GM19238 (cell line): Measurements from ENCODE around the gene MAPK8IP1.
"Not testable (repeated sequence)": the region's sequence is repeated elsewhere in the genome, so short reads cannot be mapped to it uniquely, and the experiment has no call there.

ENCODE experiments used
- DNase-seq: peaks from one replicate; pipeline ENCODE4 v3.0.0; 2011; ENCODE audit warnings: low spot score; ENCODE audit not compliant: insufficient read length

Gene MAPK8IP1

GRCh38 chr11:45885274-45885920 lies at the start of gene MAPK8IP1:
MAPK8IP1 (plus strand) TSS chr11:45885651; CDS start chr11:45885821, 170 bp downstream.
- peak; percentile 76 for DNase-seq

- no peak for DNase-seq
These were observed 46.2 kb upstream of the MAPK8IP1 start for GRCh38 chr11:45839204-45839603.

- DNase-seq: not testable (repeated sequence)
These were observed 45.2 kb upstream of the MAPK8IP1 start for GRCh38 chr11:45840251-45840650.

- peak; percentile 72 for DNase-seq
These were observed 42.1 kb upstream of the MAPK8IP1 start for GRCh38 chr11:45843158-45843924.

- DNase-seq: no peak
These were observed 40.5 kb upstream of the MAPK8IP1 start for GRCh38 chr11:45844822-45845578.

GRCh38 chr11:45846174-45846675 lies 39.2 kb upstream of the MAPK8IP1 start:
- DNase-seq: no peak

GRCh38 chr11:45846974-45847910 lies 38.2 kb upstream of the MAPK8IP1 start, which contains the start of gene CRY2:
CRY2 (plus strand) TSS chr11:45847475; CDS start chr11:45847491, 16 bp downstream.
- DNase-seq: peak; percentile 96

- DNase-seq: peak; percentile 34
These were observed 37.5 kb upstream of the MAPK8IP1 start for GRCh38 chr11:45847911-45848316.

- no peak for DNase-seq
These were observed 36.8 kb upstream of the MAPK8IP1 start for GRCh38 chr11:45848654-45849081.

GRCh38 chr11:45850446-45850845 lies 35.0 kb upstream of the MAPK8IP1 start:
- no peak for DNase-seq

- no peak for DNase-seq
These were observed 34.2 kb upstream of the MAPK8IP1 start for GRCh38 chr11:45851228-45851627.

- no peak for DNase-seq
These were observed 33.3 kb upstream of the MAPK8IP1 start for GRCh38 chr11:45852018-45852711.

- DNase-seq: peak; percentile 42
These were observed 32.7 kb upstream of the MAPK8IP1 start for GRCh38 chr11:45852712-45853101.

- DNase-seq: no peak
These were observed 31.9 kb upstream of the MAPK8IP1 start for GRCh38 chr11:45853332-45854219.

- no peak for DNase-seq
These were observed 30.1 kb upstream of the MAPK8IP1 start for GRCh38 chr11:45855308-45855707.

GRCh38 chr11:45856044-45856468 lies 29.4 kb upstream of the MAPK8IP1 start:
- no peak for DNase-seq

- DNase-seq: no peak
These were observed 27.4 kb upstream of the MAPK8IP1 start for GRCh38 chr11:45857961-45858474.

GRCh38 chr11:45858751-45859398 lies 26.6 kb upstream of the MAPK8IP1 start:
- no peak for DNase-seq
